ENCODE results near the gene PPWD1.
A peak's percentile ranks its signal among the peaks of the same experiment; 100 is the strongest.

PPWD1 gene

DNA sequence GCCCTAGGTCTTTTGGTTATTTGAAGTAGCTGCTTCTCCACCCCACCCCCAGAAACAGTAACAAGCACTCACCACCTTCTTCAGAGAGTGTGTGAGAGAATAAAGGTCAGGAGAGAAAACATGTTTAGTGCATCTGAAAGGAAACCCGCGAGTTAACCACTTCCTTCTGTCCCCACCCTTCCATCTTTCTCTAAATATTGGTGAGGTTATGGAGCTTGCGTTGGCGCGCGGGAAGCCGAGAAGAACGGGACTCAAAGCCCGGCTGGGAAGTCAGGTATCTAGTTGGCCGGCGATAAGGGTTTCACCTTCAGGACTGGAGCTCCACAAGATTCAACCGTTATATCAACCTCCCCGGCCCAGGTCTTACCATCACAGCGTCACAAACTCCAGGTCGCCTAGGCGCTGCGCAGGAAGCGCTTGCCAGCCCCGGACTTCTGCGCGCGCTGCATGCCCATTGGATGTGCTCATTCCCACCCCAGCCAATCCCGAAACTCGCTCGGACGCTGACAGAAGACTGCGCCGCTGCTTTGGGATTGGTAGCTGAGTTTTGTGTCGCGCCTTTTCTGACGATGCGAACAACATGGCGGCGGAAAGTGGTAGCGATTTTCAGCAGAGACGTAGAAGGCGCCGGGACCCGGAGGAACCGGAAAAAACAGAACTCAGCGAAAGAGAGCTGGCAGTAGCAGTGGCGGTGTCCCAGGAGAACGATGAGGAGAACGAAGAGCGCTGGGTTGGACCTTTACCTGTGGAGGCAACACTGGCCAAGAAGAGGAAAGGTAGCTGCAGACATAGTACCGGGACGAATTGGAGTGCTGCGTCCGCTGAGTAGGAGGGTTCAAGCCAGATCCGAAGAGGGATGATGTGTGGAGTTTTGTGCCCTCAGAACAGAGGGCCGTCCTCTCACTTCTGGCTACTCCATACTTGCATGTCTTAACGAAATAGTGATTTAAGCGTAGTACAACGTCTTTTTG lies at the start of gene PPWD1, which contains the start of gene CENPK:
Gene PPWD1, plus strand, starts transcription at position 566 of the 971 bp plus-strand sequence. Its CDS starts 15 bp downstream, at position 581.
Gene CENPK, minus strand, starts transcription at position 438 of the 971 bp plus-strand sequence. CDS start 8,261 bp downstream, outside the sequence.
- H3K27ac ChIP-seq, result peak within 1 kb of the TSS; percentile 82
- no peak for TF ChIP-seq ZFX (IDR thresholded peaks at IDR 0.05; ENCODE audit: borderline replicate concordance)
- TF ChIP-seq, protein P1, sequence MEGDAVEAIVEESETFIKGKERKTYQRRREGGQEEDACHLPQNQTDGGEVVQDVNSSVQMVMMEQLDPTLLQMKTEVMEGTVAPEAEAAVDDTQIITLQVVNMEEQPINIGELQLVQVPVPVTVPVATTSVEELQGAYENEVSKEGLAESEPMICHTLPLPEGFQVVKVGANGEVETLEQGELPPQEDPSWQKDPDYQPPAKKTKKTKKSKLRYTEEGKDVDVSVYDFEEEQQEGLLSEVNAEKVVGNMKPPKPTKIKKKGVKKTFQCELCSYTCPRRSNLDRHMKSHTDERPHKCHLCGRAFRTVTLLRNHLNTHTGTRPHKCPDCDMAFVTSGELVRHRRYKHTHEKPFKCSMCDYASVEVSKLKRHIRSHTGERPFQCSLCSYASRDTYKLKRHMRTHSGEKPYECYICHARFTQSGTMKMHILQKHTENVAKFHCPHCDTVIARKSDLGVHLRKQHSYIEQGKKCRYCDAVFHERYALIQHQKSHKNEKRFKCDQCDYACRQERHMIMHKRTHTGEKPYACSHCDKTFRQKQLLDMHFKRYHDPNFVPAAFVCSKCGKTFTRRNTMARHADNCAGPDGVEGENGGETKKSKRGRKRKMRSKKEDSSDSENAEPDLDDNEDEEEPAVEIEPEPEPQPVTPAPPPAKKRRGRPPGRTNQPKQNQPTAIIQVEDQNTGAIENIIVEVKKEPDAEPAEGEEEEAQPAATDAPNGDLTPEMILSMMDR (IDR thresholded peaks at IDR 0.05), result no peak

DNA sequence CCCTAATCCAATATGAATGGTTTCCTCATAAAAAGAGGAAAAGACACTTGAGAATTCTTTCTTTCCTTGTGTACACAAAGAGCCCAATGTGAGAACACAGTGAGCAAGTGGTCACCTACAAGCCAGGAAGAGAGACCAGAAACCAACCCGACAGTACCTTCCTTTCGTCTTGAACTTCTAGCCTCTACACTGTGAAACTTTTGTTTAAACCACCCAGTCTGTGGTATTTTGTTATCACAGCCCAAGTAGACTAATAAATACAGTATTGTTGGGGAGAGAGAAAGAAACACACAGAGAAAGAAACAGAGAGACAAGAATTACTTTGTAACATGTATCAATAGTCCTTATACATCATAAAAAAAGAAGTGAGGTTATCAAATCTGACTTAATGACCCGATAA lies 37.4 kb upstream of the PPWD1 start:
- no peak overlapping the region for H3K27ac ChIP-seq
- TF ChIP-seq, protein P1 (IDR thresholded peaks at IDR 0.05), result no peak
- no peak for TF ChIP-seq ZFX (IDR thresholded peaks at IDR 0.05; ENCODE audit: borderline replicate concordance)

DNA sequence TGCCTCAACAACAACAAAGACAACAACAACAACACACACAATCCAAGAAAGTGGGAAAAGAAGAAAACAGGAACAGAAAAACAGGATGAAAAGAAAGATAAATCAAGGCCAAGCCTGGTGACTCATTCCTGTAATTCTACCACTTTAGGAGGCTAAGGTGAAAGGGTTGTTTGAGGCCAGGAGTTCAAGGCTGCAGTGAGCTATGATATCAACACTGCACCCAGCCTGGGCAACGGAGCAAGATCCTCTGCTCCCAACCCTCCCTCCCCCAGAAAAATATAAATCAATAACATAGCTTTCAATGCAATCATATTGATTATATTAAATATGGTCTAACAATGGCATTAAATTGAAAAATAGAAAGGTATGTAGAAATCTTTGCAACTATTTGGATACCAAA lies 32.2 kb upstream of the PPWD1 start:
- no peak overlapping the region for H3K27ac ChIP-seq
- TF ChIP-seq ZFX (IDR thresholded peaks at IDR 0.05; ENCODE audit: borderline replicate concordance), result no peak
- TF ChIP-seq, protein P1 (IDR thresholded peaks at IDR 0.05), result no peak

DNA sequence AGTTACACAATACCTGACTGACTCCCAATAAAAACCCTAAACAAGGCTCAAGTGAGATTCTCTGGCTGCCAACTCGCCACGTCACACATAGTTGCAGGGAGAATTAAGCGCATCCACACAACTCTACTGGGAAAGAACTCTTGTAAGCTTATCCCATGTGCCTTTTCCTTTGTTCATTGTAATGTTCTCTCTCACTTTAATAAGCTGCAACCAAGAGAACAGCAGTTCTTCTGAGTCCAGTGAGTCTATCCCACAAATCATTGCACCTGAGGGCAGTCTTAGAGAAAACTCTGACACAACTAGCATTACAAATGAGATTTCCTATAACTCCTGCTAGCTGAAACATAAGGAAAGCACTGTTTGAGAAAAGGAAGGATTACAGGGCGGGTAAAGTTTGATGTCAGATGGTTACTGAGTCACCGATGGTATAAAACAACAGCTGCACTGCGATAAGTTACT lies 27.5 kb upstream of the PPWD1 start:
- H3K27ac ChIP-seq, result no peak overlapping the region
- TF ChIP-seq, protein P1 (IDR thresholded peaks at IDR 0.05), result no peak
- no peak for TF ChIP-seq ZFX (IDR thresholded peaks at IDR 0.05; ENCODE audit: borderline replicate concordance)

DNA sequence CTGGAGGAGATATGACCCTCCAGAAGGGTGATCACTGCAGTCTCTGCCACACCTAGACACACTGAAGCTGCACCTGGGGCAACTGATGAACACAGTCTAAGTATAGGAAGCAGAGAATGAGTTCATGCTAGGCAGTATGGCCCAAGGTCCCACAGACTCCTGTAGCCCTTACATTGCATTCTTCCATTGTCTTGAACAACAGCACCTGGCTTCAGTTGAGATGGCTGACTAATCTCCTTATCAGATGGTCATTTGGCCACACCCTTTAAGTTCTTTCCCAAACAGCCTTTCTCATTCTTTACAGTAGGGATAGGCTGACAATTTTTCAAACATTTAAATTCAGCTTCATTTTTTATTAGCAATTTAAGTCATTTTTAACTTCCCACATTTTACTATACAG lies 23.3 kb upstream of the PPWD1 start:
- TF ChIP-seq, protein P1 (IDR thresholded peaks at IDR 0.05), result no peak
- TF ChIP-seq ZFX (IDR thresholded peaks at IDR 0.05; ENCODE audit: borderline replicate concordance), result no peak
- no peak overlapping the region for H3K27ac ChIP-seq

DNA sequence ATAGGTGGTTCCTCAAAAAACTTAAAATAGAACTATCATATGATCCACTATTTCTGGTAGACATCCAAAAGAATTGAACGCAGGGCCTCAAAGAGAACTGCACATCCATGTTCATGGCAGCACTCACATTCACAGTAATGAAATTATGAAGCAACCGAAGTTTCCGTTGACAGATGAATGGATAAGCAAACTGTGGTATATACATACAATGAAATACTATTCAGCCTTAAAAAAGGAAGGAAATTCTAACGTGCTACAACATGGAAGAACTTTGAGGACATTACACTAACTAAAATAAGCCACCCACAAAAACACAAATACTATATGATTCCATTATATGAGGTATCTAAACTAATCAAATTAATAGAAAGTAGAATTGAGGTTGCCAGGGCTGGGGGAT lies 18.6 kb upstream of the PPWD1 start:
- no peak for TF ChIP-seq ZFX (IDR thresholded peaks at IDR 0.05; ENCODE audit: borderline replicate concordance)
- TF ChIP-seq, protein P1 (IDR thresholded peaks at IDR 0.05), result no peak
- no peak overlapping the region for H3K27ac ChIP-seq

DNA sequence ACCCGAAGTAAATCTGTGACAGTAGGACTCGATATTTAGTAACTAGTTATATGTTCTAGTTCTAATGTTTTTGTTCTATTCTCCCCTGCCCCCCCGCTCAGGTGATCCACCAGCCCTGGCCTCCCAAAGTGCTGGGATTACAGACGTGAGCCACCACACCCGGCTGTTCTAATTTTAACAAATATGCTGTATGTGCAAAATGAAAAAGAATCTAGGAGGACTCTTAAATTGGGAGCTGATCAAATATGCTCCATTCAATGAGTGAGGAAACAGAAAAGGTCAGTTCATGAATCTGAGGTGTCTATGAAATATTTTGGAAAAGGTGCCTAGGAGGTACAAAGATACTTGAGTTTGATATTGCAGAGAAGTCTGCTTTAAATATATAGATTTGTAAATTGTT lies 17.0 kb upstream of the PPWD1 start:
- TF ChIP-seq, protein P1 (IDR thresholded peaks at IDR 0.05), result no peak
- no peak for TF ChIP-seq ZFX (IDR thresholded peaks at IDR 0.05; ENCODE audit: borderline replicate concordance)
- no peak overlapping the region for H3K27ac ChIP-seq

Data from 22Rv1 (cell line).